NT2/D1 (cell line): ENCODE results near the gene TAGLN2.

Experiments used
- SUZ12 ChIP-seq: IDR thresholded peaks from 2 replicates; pipeline ENCODE4 v1.6.1; 2011; ENCODE audit not compliant: insufficient read length, insufficient read depth; ENCODE audit errors: extremely low read depth
- YY1 ChIP-seq: IDR thresholded peaks from 2 replicates; pipeline ENCODE4 v1.6.1; 2011; ENCODE audit not compliant: insufficient read length, insufficient read depth
- ZNF274 ChIP-seq: IDR thresholded peaks from 2 replicates; pipeline ENCODE4 v1.6.1; 2011; ENCODE audit warnings: mild to moderate bottlenecking, low read depth, low read length

DNA sequence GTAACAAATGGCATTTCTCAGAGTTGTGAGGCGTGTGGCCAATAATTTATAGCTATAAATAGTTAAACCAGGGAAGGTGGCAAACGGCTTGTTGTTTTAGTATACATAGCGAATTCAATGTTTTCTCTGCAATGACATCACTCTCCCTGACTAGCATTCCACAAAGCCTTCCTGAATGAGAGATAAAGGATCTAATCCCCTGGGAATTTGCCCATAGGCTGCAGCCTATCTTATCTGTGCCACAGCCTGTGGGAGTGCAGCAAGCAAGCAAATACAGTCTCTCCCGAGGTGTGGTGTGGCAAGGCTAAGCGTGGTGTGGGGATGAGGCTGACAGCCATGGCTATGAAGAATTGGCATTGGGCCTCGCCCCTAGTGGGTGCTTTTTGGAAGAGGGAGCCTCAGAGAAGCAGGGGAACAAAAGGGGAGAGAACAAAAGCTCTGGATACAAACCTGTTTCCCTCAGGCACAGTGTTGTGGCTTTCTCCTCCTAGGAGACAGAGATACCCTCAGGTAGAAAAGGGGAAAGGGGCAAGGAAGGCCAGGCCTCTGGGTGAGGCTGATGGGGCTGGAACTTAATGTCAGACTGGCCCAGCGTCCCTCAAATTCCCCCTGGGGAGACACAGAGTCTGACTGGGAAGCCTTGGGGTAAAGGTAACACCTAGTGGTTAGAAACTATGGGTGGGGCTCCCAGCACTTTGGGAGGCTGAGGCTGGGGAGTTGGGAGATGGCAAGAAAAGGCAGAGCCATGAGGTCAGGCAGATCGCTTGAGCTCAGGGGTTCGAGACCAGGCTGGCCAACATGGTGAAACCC is 8.9 kb downstream of the TAGLN2 start:
- TF ChIP-seq ZNF274, result no peak
- TF ChIP-seq SUZ12, result no peak
- TF ChIP-seq YY1, result no peak
